GM23338 (cell line): Measurements from ENCODE around the gene MORN2. TPM values are rescaled to one million over a fixed set of nuclear protein-coding genes. Genes with fewer than 3 reads are reported as not detected.

ENCODE experiments used
- ATAC-seq: fragments of 200-7000 bp; cut with Tn5 transposase; 3 replicates; pipeline ENCODE4 v1.9.1; 2020
- DNase-seq: peaks from one replicate; pipeline ENCODE4 v3.0.0-alpha.2; 2015; ENCODE audit warnings: low spot score
- H2AFZ ChIP-seq: fragments of 200-600 bp; sonication (generic); 2 replicates; pipeline ENCODE4 v1.8.0; 2016; ENCODE audit warnings: antibody characterized with exemption, mild to moderate bottlenecking, moderate library complexity
- H3F3A ChIP-seq: fragments of 200-600 bp; sonication (generic); replicated peaks from 2 replicates; pipeline ENCODE4 v1.8.0; 2017; ENCODE audit warnings: antibody characterized with exemption, mixed run types, low read depth
- H3K27ac ChIP-seq: fragments of 200-600 bp; sonication (generic); 2 replicates; pipeline ENCODE4 v1.6.1; 2016; ENCODE audit warnings: low read depth
- H3K27me3 ChIP-seq: fragments of 200-600 bp; sonication (generic); 2 replicates; pipeline ENCODE4 v1.8.0; 2016; ENCODE audit warnings: mild to moderate bottlenecking, mixed run types, moderate library complexity; ENCODE audit not compliant: insufficient read depth
- H3K36me3 ChIP-seq: fragments of 200-600 bp; sonication (generic); 2 replicates; pipeline ENCODE4 v1.8.0; 2016; ENCODE audit warnings: mild to moderate bottlenecking; ENCODE audit not compliant: insufficient read depth
- H3K4me1 ChIP-seq: fragments of 200-600 bp; sonication (generic); 2 replicates; pipeline ENCODE4 v1.8.0; 2016; ENCODE audit warnings: mild to moderate bottlenecking, moderate library complexity; ENCODE audit not compliant: insufficient read depth
- H3K4me2 ChIP-seq: fragments of 200-600 bp; sonication (generic); 2 replicates; pipeline ENCODE4 v1.7.1; 2017; ENCODE audit warnings: mixed run types
- H3K4me3 ChIP-seq: fragments of 200-600 bp; sonication (generic); 2 replicates; pipeline ENCODE4 v1.6.1; 2016; ENCODE audit warnings: mixed run types
- H3K79me2 ChIP-seq: fragments of 200-600 bp; sonication (generic); replicated peaks from 2 replicates; pipeline ENCODE4 v1.8.0; 2017; ENCODE audit warnings: mild to moderate bottlenecking; ENCODE audit not compliant: insufficient read depth
- H3K9me2 ChIP-seq: fragments of 200-600 bp; sonication (generic); 2 replicates; pipeline ENCODE4 v1.8.0; 2017; ENCODE audit not compliant: insufficient read depth
- H4K20me1 ChIP-seq: fragments of 200-600 bp; sonication (generic); replicated peaks from 2 replicates; pipeline ENCODE4 v1.8.0; 2017; ENCODE audit warnings: mild to moderate bottlenecking; ENCODE audit not compliant: insufficient read depth
- H3K27ac Mint-ChIP-seq: 2 replicates; pipeline ENCODE4 v1.8.0; 2020; ENCODE audit warnings: inconsistent platforms, mild to moderate bottlenecking, moderate library complexity, mixed read lengths
- H3K27me3 Mint-ChIP-seq: 3 replicates; pipeline ENCODE4 v1.8.0; 2022; ENCODE audit warnings: low read depth, mild to moderate bottlenecking, moderate library complexity, mixed read lengths, inconsistent platforms; ENCODE audit not compliant: insufficient read depth, poor library complexity
- H3K36me3 Mint-ChIP-seq: 3 replicates; pipeline ENCODE4 v1.8.0; 2021; ENCODE audit warnings: low read depth, mild to moderate bottlenecking, inconsistent platforms, moderate library complexity, mixed read lengths
- H3K4me1 Mint-ChIP-seq: 3 replicates; pipeline ENCODE4 v1.8.0; 2020; ENCODE audit warnings: mild to moderate bottlenecking, inconsistent platforms, mixed read lengths
- H3K4me3 Mint-ChIP-seq: 3 replicates; pipeline ENCODE4 v1.8.0; 2021; ENCODE audit warnings: moderate library complexity, mild to moderate bottlenecking, inconsistent platforms, mixed read lengths
- H3K9me3 Mint-ChIP-seq: 3 replicates; pipeline ENCODE4 v1.8.0; 2020; ENCODE audit warnings: moderate library complexity, mild to moderate bottlenecking, inconsistent platforms, mixed read lengths
- CREB1 ChIP-seq: fragments of 250-450 bp; sonication (Bioruptor Pico); IDR thresholded peaks from 2 replicates; pipeline ENCODE4 v1.5.0; 2020; ENCODE audit warnings: low read depth, mild to moderate bottlenecking, moderate library complexity
- ETS1 ChIP-seq: IDR thresholded peaks from 2 replicates; pipeline ENCODE4 v1.6.1; 2016; ENCODE audit warnings: antibody characterized with exemption
- EZH2 ChIP-seq: fragments of 200-600 bp; sonication (generic); IDR thresholded peaks from one replicate; pipeline ENCODE4 v1.8.0; 2017; ENCODE audit warnings: antibody characterized with exemption, mild to moderate bottlenecking, low read depth; ENCODE audit not compliant: unreplicated experiment
- EZH2phosphoT487 ChIP-seq: fragments of 200-600 bp; sonication (generic); IDR thresholded peaks from one replicate; pipeline ENCODE4 v1.8.1; 2018; ENCODE audit warnings: antibody characterized with exemption; ENCODE audit not compliant: unreplicated experiment
- JUNB ChIP-seq: IDR thresholded peaks from one replicate; pipeline ENCODE4 v1.6.1; 2016; ENCODE audit warnings: antibody characterized with exemption; ENCODE audit not compliant: unreplicated experiment
- NANOG ChIP-seq: IDR thresholded peaks from 2 replicates; pipeline ENCODE4 v1.6.1; 2016; ENCODE audit warnings: antibody characterized with exemption, borderline replicate concordance
- POLR2AphosphoS5 ChIP-seq: IDR thresholded peaks from 2 replicates; pipeline ENCODE4 v1.6.1; 2016; ENCODE audit warnings: antibody characterized with exemption, low read depth
- STAT1 ChIP-seq: IDR thresholded peaks from one replicate; pipeline ENCODE4 v1.6.1; 2016; ENCODE audit warnings: antibody characterized with exemption; ENCODE audit not compliant: unreplicated experiment
- ZNF114 ChIP-seq: fragments of 250-450 bp; sonication (Bioruptor Pico); IDR thresholded peaks from 2 replicates; pipeline ENCODE4 v1.5.0; 2020; ENCODE audit warnings: mild to moderate bottlenecking, moderate library complexity
- ZNF331 ChIP-seq: fragments of 250-450 bp; sonication (Bioruptor Pico); IDR thresholded peaks from 2 replicates; pipeline ENCODE4 v1.5.0; 2020; ENCODE audit warnings: low read depth, mild to moderate bottlenecking, moderate library complexity
- polyA plus RNA-seq: library from polyadenylated mRNA; unstranded; fragments of >200 nt; fragmentation: Nextera tagmentation; extraction: Ambion mirVana; gene quantifications from 2 replicates; pipeline ENCODE4 v1.2.1, GENCODE V29; 2016
- total RNA-seq: library from RNA; depleted of rRNA; stranded (reverse); fragments of >200 nt; shearing (Covaris generic); gene quantifications from 2 replicates; pipeline ENCODE4 v1.2.3, GENCODE V29; 2014
- TF ChIP-seq, protein P1 (sequence below), 2 experiments: fragments of 200-600 bp in 1 of 2; sonication (generic) in 1 of 2; conservative IDR thresholded peaks; 2 replicates each; pipeline versions ENCODE4 v1.5.1 to v1.6.1; 2016 to 2017; ENCODE audit warnings: antibody characterized with exemption in 2 of 2, low read depth in 2 of 2, mild to moderate bottlenecking in 2 of 2, moderate library complexity in 1 of 2
- TF ChIP-seq, protein P2 (sequence below): IDR thresholded peaks from one replicate; pipeline ENCODE4 v1.6.1; 2018; ENCODE audit warnings: antibody characterized with exemption; ENCODE audit not compliant: unreplicated experiment
- TF ChIP-seq, protein P3 (sequence below): fragments of 250-450 bp; sonication (Bioruptor Pico); IDR thresholded peaks from 2 replicates; pipeline ENCODE4 v1.5.0; 2020; ENCODE audit warnings: mild to moderate bottlenecking, moderate library complexity

The MORN2 gene
- total and polyA plus RNA-seq, 2 experiments from 2014 or later, result 7.6 to 45.2 TPM

GRCh38 chr2:38835990-38836389 is 39.8 kb upstream of the MORN2 start:
- Mint-ChIP-seq H3K27ac (no peak overlapping the region), H3K9me3 (no peaks in the 10 kb centered on the region), H3K4me3 (no peak overlapping the region), H3K27me3 (no peaks in the 10 kb centered on the region), H3K4me1 (no peaks in the 10 kb centered on the region), H3K36me3 (peaks cover 16% of the 10 kb centered on the region)
- Histone ChIP-seq H3K9me2 (no peaks in the 10 kb centered on the region), H3K36me3 (peaks cover 4% of the 10 kb centered on the region), H3K4me3 (no peak overlapping the region), H3K4me2 (no peak overlapping the region), H3K4me1 (no peaks in the 10 kb centered on the region), H3K27me3 (no peaks in the 10 kb centered on the region), H4K20me1 (0 out of 2 replicates have a peak, but pooled peaks cover 3% of the 10 kb centered on the region), H3K79me2 (no peaks in the 10 kb centered on the region), H2AFZ (no peak overlapping the region), H3K27ac (no peak overlapping the region), H3F3A (no peaks in the 10 kb centered on the region)
- ATAC-seq, result no peak
- DNase-seq, result no peak
- TF ChIP-seq EZH2phosphoT487 (no peak), ETS1 (no peak), JUNB (no peak), CREB1 (CRISPR knock-in tag) (no peak), ZNF331 (no peak), EZH2 (no peak), NANOG (no peak), POLR2AphosphoS5 (no peak), ZNF114 (CRISPR knock-in tag) (no peak), STAT1 (no peak)
- TF ChIP-seq, protein P1, sequence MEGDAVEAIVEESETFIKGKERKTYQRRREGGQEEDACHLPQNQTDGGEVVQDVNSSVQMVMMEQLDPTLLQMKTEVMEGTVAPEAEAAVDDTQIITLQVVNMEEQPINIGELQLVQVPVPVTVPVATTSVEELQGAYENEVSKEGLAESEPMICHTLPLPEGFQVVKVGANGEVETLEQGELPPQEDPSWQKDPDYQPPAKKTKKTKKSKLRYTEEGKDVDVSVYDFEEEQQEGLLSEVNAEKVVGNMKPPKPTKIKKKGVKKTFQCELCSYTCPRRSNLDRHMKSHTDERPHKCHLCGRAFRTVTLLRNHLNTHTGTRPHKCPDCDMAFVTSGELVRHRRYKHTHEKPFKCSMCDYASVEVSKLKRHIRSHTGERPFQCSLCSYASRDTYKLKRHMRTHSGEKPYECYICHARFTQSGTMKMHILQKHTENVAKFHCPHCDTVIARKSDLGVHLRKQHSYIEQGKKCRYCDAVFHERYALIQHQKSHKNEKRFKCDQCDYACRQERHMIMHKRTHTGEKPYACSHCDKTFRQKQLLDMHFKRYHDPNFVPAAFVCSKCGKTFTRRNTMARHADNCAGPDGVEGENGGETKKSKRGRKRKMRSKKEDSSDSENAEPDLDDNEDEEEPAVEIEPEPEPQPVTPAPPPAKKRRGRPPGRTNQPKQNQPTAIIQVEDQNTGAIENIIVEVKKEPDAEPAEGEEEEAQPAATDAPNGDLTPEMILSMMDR (conservative IDR thresholded peaks at IDR 0.05; ENCODE audit: low read depth in 2 of 2), result no peak
- TF ChIP-seq, protein P2, sequence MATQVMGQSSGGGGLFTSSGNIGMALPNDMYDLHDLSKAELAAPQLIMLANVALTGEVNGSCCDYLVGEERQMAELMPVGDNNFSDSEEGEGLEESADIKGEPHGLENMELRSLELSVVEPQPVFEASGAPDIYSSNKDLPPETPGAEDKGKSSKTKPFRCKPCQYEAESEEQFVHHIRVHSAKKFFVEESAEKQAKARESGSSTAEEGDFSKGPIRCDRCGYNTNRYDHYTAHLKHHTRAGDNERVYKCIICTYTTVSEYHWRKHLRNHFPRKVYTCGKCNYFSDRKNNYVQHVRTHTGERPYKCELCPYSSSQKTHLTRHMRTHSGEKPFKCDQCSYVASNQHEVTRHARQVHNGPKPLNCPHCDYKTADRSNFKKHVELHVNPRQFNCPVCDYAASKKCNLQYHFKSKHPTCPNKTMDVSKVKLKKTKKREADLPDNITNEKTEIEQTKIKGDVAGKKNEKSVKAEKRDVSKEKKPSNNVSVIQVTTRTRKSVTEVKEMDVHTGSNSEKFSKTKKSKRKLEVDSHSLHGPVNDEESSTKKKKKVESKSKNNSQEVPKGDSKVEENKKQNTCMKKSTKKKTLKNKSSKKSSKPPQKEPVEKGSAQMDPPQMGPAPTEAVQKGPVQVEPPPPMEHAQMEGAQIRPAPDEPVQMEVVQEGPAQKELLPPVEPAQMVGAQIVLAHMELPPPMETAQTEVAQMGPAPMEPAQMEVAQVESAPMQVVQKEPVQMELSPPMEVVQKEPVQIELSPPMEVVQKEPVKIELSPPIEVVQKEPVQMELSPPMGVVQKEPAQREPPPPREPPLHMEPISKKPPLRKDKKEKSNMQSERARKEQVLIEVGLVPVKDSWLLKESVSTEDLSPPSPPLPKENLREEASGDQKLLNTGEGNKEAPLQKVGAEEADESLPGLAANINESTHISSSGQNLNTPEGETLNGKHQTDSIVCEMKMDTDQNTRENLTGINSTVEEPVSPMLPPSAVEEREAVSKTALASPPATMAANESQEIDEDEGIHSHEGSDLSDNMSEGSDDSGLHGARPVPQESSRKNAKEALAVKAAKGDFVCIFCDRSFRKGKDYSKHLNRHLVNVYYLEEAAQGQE, result no peak
- TF ChIP-seq, protein P3, sequence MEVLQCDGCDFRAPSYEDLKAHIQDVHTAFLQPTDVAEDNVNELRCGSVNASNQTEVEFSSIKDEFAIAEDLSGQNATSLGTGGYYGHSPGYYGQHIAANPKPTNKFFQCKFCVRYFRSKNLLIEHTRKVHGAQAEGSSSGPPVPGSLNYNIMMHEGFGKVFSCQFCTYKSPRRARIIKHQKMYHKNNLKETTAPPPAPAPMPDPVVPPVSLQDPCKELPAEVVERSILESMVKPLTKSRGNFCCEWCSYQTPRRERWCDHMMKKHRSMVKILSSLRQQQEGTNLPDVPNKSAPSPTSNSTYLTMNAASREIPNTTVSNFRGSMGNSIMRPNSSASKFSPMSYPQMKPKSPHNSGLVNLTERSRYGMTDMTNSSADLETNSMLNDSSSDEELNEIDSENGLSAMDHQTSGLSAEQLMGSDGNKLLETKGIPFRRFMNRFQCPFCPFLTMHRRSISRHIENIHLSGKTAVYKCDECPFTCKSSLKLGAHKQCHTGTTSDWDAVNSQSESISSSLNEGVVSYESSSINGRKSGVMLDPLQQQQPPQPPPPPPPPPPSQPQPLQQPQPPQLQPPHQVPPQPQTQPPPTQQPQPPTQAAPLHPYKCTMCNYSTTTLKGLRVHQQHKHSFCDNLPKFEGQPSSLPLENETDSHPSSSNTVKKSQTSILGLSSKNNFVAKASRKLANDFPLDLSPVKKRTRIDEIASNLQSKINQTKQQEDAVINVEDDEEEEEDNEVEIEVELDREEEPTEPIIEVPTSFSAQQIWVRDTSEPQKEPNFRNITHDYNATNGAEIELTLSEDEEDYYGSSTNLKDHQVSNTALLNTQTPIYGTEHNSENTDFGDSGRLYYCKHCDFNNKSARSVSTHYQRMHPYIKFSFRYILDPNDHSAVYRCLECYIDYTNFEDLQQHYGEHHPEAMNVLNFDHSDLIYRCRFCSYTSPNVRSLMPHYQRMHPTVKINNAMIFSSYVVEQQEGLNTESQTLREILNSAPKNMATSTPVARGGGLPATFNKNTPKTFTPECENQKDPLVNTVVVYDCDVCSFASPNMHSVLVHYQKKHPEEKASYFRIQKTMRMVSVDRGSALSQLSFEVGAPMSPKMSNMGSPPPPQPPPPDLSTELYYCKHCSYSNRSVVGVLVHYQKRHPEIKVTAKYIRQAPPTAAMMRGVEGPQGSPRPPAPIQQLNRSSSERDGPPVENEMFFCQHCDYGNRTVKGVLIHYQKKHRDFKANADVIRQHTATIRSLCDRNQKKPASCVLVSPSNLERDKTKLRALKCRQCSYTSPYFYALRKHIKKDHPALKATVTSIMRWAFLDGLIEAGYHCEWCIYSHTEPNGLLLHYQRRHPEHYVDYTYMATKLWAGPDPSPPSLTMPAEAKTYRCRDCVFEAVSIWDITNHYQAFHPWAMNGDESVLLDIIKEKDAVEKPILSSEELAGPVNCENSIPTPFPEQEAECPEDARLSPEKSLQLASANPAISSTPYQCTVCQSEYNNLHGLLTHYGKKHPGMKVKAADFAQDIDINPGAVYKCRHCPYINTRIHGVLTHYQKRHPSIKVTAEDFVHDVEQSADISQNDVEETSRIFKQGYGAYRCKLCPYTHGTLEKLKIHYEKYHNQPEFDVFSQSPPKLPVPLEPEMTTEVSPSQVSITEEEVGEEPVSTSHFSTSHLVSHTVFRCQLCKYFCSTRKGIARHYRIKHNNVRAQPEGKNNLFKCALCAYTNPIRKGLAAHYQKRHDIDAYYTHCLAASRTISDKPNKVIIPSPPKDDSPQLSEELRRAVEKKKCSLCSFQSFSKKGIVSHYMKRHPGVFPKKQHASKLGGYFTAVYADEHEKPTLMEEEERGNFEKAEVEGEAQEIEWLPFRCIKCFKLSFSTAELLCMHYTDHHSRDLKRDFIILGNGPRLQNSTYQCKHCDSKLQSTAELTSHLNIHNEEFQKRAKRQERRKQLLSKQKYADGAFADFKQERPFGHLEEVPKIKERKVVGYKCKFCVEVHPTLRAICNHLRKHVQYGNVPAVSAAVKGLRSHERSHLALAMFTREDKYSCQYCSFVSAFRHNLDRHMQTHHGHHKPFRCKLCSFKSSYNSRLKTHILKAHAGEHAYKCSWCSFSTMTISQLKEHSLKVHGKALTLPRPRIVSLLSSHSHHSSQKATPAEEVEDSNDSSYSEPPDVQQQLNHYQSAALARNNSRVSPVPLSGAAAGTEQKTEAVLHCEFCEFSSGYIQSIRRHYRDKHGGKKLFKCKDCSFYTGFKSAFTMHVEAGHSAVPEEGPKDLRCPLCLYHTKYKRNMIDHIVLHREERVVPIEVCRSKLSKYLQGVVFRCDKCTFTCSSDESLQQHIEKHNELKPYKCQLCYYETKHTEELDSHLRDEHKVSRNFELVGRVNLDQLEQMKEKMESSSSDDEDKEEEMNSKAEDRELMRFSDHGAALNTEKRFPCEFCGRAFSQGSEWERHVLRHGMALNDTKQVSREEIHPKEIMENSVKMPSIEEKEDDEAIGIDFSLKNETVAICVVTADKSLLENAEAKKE (CRISPR knock-in tag), result no peak
